B cell (primary cell): ENCODE results near the gene JCHAIN. TPM values are rescaled to one million over a fixed set of nuclear protein-coding genes. Genes with fewer than 3 reads are reported as not detected.

Experiments
- ATAC-seq: fragments of 200-7000 bp; cut with Tn5 transposase; one replicate; pipeline ENCODE4 v1.10.0; 2021; ENCODE audit warnings: low read depth, mild to moderate bottlenecking, moderate number of reproducible peaks, moderate library complexity
- CTCF ChIA-PET: fragments of 350-600 bp; sonication (Branson Sonifier 250); formaldehyde crosslinking; loops from one replicate; lab custom pipeline; 2021; ENCODE audit warnings: antibody characterized with exemption, inconsistent platforms; lab: Charles Lee
- POLR2A ChIA-PET: fragments of 350-600 bp; sonication (Branson Sonifier 250); formaldehyde crosslinking; loops from one replicate; lab custom pipeline; 2021; ENCODE audit warnings: antibody characterized with exemption; lab: Charles Lee
- DNase-seq: peaks from one replicate; pipeline ENCODE4 v3.0.0; 2013
- H2AFZ ChIP-seq: 2 replicates; pipeline ENCODE4 v1.6.1; 2012; ENCODE audit warnings: mild to moderate bottlenecking, low read depth, low read length; ENCODE audit not compliant: insufficient read depth, poor library complexity, severe bottlenecking
- H3K27ac ChIP-seq, 2 donors: 1 replicate in 1 of 2; 2 replicates in 1 of 2; pipeline ENCODE4 v1.5.1; 2012 to 2013; ENCODE audit warnings: low read length in 2 of 2, mild to moderate bottlenecking in 2 of 2, moderate library complexity in 1 of 2
- H3K27me3 ChIP-seq, 4 experiments: fragments of 200-600 bp in 1 of 4; sonication (generic) in 1 of 4; replicated peaks in 1 of 4; 1 replicate in 2 of 4; 2 replicates in 2 of 4; pipeline versions ENCODE4 v1.6.1 to v1.7.0; 2013 to 2016; ENCODE audit warnings: low read length in 3 of 4, mild to moderate bottlenecking in 2 of 4, mixed read lengths in 1 of 4, moderate library complexity in 1 of 4; ENCODE audit not compliant: insufficient read depth in 4 of 4, control insufficient read depth in 3 of 4; ENCODE audit errors: control extremely low read depth in 1 of 4
- H3K36me3 ChIP-seq, 2 experiments: replicated peaks in 1 of 2; 1 replicate in 1 of 2; 2 replicates in 1 of 2; pipeline versions ENCODE4 v1.6.1 to v1.7.1; 2013; ENCODE audit warnings: low read length in 1 of 2; ENCODE audit not compliant: insufficient read depth in 2 of 2, control insufficient read depth in 1 of 2; ENCODE audit errors: control extremely low read depth in 1 of 2, extremely low read depth in 1 of 2
- H3K4me1 ChIP-seq, 2 donors: fragments of 200-600 bp in 1 of 2; sonication (generic) in 1 of 2; 1 replicate in 1 of 2; 2 replicates in 1 of 2; pipeline versions ENCODE4 v1.5.1 to v1.6.1; 2013 to 2017; ENCODE audit warnings: low read length in 2 of 2; ENCODE audit not compliant: control insufficient read depth in 2 of 2, insufficient read depth in 2 of 2
- H3K4me2 ChIP-seq: replicated peaks from 2 replicates; pipeline ENCODE3; 2012; ENCODE audit warnings: mild to moderate bottlenecking, low read depth, low read length; ENCODE audit not compliant: poor library complexity, severe bottlenecking
- H3K4me3 ChIP-seq, 5 experiments: fragments of 200-600 bp in 1 of 5; sonication (generic) in 1 of 5; 1 replicate in 3 of 5; 2 replicates in 2 of 5; pipeline versions ENCODE4 v1.5.1 to v1.7.0; 2011 to 2016; ENCODE audit warnings: low read length in 4 of 5, mild to moderate bottlenecking in 4 of 5, low read depth in 2 of 5, control low read depth in 1 of 5, moderate library complexity in 1 of 5; ENCODE audit not compliant: insufficient read depth in 1 of 5; ENCODE audit errors: control extremely low read depth in 1 of 5, extremely low read depth in 1 of 5
- H3K79me2 ChIP-seq: fragments of 200-600 bp; sonication (generic); one replicate; pipeline ENCODE4 v1.6.0; 2016; ENCODE audit warnings: low read length; ENCODE audit not compliant: control insufficient read depth, insufficient read depth
- H3K9ac ChIP-seq: fragments of 200-600 bp; sonication (generic); 2 replicates; pipeline ENCODE4 v1.6.1; 2017; ENCODE audit warnings: mild to moderate bottlenecking, low read length, moderate library complexity
- H3K9me3 ChIP-seq, 3 donors: one replicate each; pipeline versions ENCODE4 v1.6.1 to v1.7.1; 2013; ENCODE audit warnings: low read length in 2 of 3; ENCODE audit not compliant: control insufficient read depth in 2 of 3, insufficient read depth in 1 of 3; ENCODE audit errors: control extremely low read depth in 1 of 3
- H4K20me1 ChIP-seq: 2 replicates; pipeline ENCODE4 v1.6.0; 2012; ENCODE audit warnings: mild to moderate bottlenecking, low read length; ENCODE audit not compliant: insufficient read depth, control insufficient read depth, poor library complexity, severe bottlenecking
- H3K27ac Mint-ChIP-seq: one replicate; pipeline ENCODE4 v1.8.0; 2021; ENCODE audit warnings: mixed read lengths
- H3K27me3 Mint-ChIP-seq: one replicate; pipeline ENCODE4 v1.8.0; 2021; ENCODE audit warnings: mixed read lengths
- H3K4me1 Mint-ChIP-seq: one replicate; pipeline ENCODE4 v1.8.0; 2021; ENCODE audit warnings: mixed read lengths
- H3K4me3 Mint-ChIP-seq: one replicate; pipeline ENCODE4 v1.8.0; 2021; ENCODE audit warnings: mixed read lengths
- H3K9me3 Mint-ChIP-seq: one replicate; pipeline ENCODE4 v1.8.0; 2022; ENCODE audit warnings: mixed read lengths; ENCODE audit not compliant: insufficient read depth
- EZH2 ChIP-seq: IDR thresholded peaks from 2 replicates; pipeline ENCODE4 v1.6.1; 2012; ENCODE audit warnings: borderline replicate concordance, low read depth, mild to moderate bottlenecking, moderate library complexity, low read length; ENCODE audit not compliant: insufficient read depth, poor library complexity, severe bottlenecking
- WGBS: methylation state at CpG from one replicate; pipeline ENCODE4 v1.1.5; 2013; ENCODE audit warnings: missing lambda C conversion rate; ENCODE audit not compliant: insufficient coverage; 5-methylcytosine and 5-hydroxymethylcytosine counted together
- intact Hi-C: fragments of 100-400 bp; cut with micrococcal nuclease; formaldehyde crosslinking; loops from one replicate; pipeline ENCODE4 v1.10.0; 2022
- polyA plus RNA-seq: library from polyadenylated mRNA; depleted of rRNA; stranded (reverse); fragments of >200 nt; gene quantifications from 2 replicates; pipeline ENCODE4 v1.2.3, GENCODE V29; 2012
- total RNA-seq, 2 donors: library from RNA; stranded (reverse); fragments of 120-200 nt in 1 of 2; gene quantifications; 1 replicate in 1 of 2; 2 replicates in 1 of 2; pipeline versions ENCODE4 v1.2.3 to v1.2.4, GENCODE V29; 2013 to 2022
- TF ChIP-seq, protein P1 (sequence below): fragments of 200-600 bp; IDR thresholded peaks from one replicate; pipeline ENCODE4 v1.8.0; 2022; ENCODE audit warnings: antibody characterized with exemption, mild to moderate bottlenecking

JCHAIN gene
- total and polyA plus RNA-seq, 2 donors (not counting 1 experiment from before 2014, with no cell fraction given), result 90.8 to 441 TPM

DNA sequence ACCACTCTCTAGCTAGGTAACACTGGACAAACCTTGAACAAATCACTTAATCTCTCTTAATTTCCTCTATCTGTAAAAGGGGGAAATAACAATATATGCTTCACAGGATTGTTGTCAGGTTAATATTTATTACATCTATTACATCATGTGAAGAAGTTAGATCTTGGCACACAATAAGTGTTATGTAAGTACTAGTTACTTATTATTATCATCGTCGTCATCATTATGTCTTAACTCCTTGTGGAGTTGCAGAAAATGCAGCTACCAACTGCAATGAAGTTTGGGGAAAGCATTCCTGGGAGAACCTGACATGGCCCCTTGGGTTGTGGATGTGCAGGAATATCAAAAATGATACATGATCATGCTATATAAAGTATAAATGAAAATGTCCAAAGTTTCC, 4.8 kb upstream of the JCHAIN start:
- Mint-ChIP-seq H3K4me3 (peak overlapping the region; percentile 1), H3K27ac (no peak overlapping the region), H3K27me3 (no peaks in the 10 kb centered on the region), H3K9me3 (no peaks in the 10 kb centered on the region), H3K4me1 (peaks cover 51% of the 10 kb centered on the region)
- H3K27me3 ChIP-seq, result no peaks in the 10 kb centered on the region
- intact Hi-C loops, result no loop called here
- H3K9me3 ChIP-seq, result peaks cover 0 to 4% (median 0%) of the 10 kb centered on the region in 3 donors
- no peak overlapping the region for H3K27ac ChIP-seq
- ChIA-PET CTCF (interaction anchor here (0.6 to 1.7 kb wide), 3 partner anchors 16 to 233 kb away, joined by 3 to 4 read pairs (median 4); no protein-coding TSS in a partner anchor), POLR2A (no interaction called here)
- H3K9ac ChIP-seq, result no peak overlapping the region
- H3K79me2 ChIP-seq, result peaks cover 15% of the 10 kb centered on the region
- H3K4me3 ChIP-seq, result no peak overlapping the region
- H3K36me3 ChIP-seq, result no peaks in the 10 kb centered on the region
- H4K20me1 ChIP-seq, result no peaks in the 10 kb centered on the region
- no CpG with 5 or more reads among the region's 2 CpGs for WGBS
- DNase-seq, result no peak
- H3K4me1 ChIP-seq, result peaks cover 38 to 39% of the 10 kb centered on the region in 2 donors
- no peak for TF ChIP-seq EZH2
- TF ChIP-seq, protein P1, sequence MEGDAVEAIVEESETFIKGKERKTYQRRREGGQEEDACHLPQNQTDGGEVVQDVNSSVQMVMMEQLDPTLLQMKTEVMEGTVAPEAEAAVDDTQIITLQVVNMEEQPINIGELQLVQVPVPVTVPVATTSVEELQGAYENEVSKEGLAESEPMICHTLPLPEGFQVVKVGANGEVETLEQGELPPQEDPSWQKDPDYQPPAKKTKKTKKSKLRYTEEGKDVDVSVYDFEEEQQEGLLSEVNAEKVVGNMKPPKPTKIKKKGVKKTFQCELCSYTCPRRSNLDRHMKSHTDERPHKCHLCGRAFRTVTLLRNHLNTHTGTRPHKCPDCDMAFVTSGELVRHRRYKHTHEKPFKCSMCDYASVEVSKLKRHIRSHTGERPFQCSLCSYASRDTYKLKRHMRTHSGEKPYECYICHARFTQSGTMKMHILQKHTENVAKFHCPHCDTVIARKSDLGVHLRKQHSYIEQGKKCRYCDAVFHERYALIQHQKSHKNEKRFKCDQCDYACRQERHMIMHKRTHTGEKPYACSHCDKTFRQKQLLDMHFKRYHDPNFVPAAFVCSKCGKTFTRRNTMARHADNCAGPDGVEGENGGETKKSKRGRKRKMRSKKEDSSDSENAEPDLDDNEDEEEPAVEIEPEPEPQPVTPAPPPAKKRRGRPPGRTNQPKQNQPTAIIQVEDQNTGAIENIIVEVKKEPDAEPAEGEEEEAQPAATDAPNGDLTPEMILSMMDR, result no peak
- peak overlapping the region; percentile 4 for H2AFZ ChIP-seq
- peak overlapping the region; percentile 58 for H3K4me2 ChIP-seq
- ATAC-seq, result no peak

DNA sequence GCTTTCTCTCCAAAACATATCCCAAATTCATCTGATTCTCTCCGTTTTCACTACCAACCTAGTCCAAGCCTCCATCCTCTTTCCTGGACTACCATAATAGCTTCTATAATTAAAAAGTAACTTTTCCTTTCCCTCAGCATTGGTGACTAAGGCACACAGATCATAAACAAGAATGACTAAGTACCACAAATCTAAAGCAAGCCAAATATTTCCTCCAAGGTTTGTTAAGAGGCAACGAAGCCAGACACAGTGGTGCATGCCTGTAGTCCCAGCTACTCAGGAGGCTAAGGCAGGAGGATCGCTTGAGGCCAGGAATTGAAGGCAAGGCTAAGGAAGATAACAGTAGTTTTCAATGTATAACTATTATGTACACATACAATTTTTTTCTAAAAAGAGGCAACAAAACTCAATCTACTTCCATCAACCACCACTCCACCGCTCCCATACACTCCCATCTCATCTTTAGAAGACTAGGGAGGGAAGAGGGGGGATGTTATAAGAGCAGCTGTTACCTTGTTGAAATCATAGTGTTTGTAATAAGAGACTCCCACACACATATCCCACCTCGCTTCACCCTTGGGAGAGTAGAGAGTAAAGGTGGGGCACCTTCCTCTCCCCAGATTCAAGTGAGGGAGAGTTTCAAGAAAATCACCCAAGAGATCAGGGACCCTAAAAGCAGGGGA, 4.2 kb upstream of the JCHAIN start:
- peaks cover 21% of the 10 kb centered on the region for H3K79me2 ChIP-seq
- ATAC-seq (no peak), DNase-seq (no peak)
- intact Hi-C loops, result no loop called here
- no peaks in the 10 kb centered on the region for H3K36me3 ChIP-seq
- Mint-ChIP-seq H3K27me3 (no peaks in the 10 kb centered on the region), H3K4me1 (peaks cover 49% of the 10 kb centered on the region), H3K27ac (peak overlapping the region; percentile 51), H3K4me3 (no peak overlapping the region), H3K9me3 (no peaks in the 10 kb centered on the region)
- peak overlapping the region; percentile 4 for H2AFZ ChIP-seq
- no peak overlapping the region for H3K4me2 ChIP-seq
- H3K27me3 ChIP-seq, result no peaks in the 10 kb centered on the region
- POLR2A ChIA-PET, result no interaction called here
- 86% methylated on average over 1 of the region's 5 CpGs for WGBS
- H3K9ac ChIP-seq, result no peak overlapping the region
- CTCF ChIA-PET, result interaction anchor here (0.6 to 1.7 kb wide), 3 partner anchors 34 to 234 kb away, joined by 3 to 4 read pairs (median 3); no protein-coding TSS in a partner anchor
- H4K20me1 ChIP-seq, result no peaks in the 10 kb centered on the region
- TF ChIP-seq, protein P1, result no peak
- TF ChIP-seq EZH2, result no peak
- peaks cover 32 to 34% of the 10 kb centered on the region in 2 donors for H3K4me1 ChIP-seq
- no peak overlapping the region for H3K27ac ChIP-seq
- peaks cover 0 to 4% (median 0%) of the 10 kb centered on the region in 3 donors for H3K9me3 ChIP-seq
- no peak overlapping the region for H3K4me3 ChIP-seq
